Measurements from ENCODE around the gene NCR2.

The NCR2 gene

DNA sequence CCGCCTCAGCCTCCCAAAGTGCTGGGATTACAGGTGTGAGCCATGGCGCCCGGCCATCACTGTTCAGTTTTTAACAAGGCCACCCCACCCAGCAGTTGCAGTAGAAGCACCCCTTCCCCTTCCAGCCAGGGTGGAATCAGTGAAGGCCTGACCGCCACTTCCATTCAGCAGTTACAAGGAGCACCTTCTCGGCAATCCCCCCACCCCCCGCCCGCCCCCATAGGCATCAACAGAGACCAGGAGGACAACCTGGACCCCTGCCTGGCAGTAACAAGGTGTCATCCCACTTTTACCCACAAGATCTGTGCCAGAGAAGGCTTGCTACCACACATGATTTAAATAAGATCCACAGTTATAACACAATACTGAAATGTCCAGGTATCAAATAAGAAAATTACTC is 23.1 kb downstream of the NCR2 start:
- DNase-seq (ENCODE audit: low read depth in 4 of 4, low spot score in 1 of 4) = no peak

DNA sequence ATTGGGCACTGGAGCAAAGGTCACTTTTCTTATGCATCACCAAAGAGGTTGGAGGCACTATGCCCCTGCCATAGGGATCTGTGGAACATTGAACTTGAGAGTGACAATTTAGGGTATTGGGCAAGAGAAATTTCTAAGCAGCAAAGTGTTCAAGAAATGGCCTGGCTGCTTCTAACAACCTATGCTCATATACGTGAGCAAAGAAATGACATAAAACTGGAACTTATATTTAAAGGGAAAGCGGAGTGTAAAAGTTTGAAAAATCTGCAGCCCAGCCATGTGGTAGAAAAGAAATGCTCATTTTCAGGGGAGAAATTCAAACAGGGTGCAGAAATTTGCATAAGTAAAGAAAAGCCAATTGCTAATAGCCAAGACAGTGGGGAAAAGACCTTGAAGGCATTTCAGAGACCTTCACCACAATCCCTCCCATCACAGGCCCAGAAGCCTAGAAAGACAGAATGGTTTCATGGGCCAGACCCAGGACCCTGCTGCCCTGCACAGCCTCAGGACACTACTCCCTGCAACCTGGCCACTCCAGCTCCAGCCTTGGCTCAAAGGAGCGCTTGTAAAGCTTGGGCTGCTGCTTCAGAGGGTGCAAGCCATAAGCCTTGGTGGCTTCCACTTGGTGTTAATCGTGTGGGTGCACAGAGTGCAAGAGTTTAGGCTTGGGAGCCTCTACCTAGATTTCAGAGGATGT is 24.4 kb downstream of the NCR2 start:
- DNase-seq (ENCODE audit: low read depth in 4 of 4, low spot score in 1 of 4) = no peak

DNA sequence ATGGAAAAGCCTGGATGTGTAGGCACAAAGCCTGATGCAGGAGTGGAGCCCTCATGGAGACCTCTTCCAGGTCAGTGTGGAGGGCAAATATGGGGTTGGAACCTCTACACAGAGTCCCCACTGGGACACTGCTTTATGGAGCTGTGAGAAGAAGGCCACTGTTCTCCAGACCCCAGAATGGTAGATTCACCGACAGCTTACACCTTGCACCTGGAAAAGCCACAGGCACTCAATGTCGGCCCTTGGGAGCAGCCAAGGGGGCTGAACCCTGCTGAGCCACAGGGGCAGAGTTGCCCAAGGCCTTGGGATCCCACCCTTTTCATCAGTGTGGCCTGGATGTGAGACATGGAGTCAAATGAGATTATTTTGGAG is 24.9 kb downstream of the NCR2 start:
- DNase-seq (ENCODE audit: low read depth in 4 of 4, low spot score in 1 of 4) = no peak

DNA sequence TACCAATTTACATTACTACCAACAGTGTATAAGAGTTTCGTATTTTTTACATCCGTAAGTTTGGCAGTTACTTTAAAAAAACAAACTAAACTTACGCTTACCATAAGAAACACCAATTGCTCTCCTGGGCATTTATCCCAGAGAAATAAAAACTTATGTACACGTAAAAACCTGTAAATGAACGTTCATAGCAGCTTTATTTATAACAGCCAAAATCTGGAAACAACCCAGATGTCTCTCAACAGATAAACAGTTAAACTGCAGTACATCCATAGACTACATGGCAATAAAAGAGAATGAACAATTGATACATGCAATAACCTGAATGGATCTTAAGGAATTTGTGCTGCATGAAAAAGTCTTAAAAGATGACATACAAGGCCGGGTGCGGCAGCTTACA is 30.7 kb downstream of the NCR2 start:
- no peak for DNase-seq (ENCODE audit: low read depth in 4 of 4, low spot score in 1 of 4)

DNA sequence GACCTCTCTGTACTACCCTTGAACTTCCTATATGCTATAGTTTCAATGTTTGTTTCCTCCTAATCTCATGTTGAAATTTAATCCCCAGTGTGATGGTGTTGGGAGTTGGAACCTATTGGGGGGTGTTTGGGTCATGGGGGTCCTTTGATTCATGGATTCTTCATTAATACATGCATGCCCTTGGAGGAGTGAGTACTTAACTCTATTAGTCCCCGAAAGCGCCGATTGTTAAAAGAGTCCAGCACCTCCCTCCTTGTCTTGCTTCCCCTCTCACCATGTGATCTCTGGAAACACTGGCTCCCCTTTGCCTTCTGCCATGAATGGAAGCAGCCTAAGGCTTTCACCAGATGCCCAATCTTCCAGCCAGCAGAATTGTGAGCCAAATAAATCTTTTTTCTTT is 31.7 kb downstream of the NCR2 start:
- DNase-seq (ENCODE audit: low read depth in 4 of 4, low spot score in 1 of 4) = no peak

DNA sequence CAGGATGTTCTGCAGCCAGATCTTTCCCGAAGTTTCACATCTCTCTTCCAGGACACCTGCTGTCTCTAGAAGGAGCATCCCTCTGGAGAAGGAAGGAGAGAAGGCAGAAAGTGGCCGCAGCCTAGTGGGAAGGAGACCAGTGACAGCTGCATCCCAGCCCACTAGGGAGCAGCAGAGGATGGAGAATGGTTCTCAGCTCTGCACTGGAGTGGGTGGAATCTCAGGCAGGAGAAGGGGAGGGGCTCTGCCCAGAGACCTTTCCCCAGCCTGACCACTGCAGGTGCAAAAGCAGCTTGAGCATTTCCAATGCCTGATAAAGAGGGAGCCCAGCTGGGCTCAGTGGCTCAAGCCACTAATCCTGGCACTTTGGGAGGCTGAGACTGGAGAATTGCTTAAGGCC is 32.3 kb downstream of the NCR2 start:
- DNase-seq (ENCODE audit: low read depth in 4 of 4, low spot score in 1 of 4) = no peak

DNA sequence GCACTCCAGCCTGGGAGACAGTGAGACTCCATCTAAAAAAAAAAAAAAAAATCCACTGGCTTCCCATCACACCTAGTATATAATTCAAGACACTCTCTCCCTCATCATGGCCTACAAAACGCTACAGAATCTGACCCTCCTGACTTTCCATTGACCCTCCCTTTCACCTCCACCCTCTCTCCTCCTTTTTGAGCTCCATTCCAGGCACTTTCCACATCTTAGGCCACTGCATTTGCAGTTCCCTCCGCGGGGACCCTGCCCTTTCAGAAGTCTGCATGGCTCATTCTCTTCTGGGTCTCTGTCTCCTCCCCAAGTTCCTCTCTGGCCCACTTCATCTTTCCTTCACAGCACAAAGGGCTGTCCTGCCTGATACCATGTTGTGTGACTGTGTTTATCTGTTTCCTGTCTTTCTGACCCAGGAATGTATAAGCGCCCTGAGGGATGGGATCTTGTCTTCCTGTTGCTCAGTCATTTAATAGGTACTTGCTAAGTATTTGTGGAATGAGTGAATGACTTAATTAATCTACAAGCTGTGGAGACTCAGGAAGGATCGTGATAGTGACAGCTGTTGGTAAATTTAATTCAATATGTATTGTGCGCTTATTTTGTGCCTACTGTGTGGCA is 35.2 kb downstream of the NCR2 start:
- DNase-seq (ENCODE audit: low read depth in 4 of 4, low spot score in 1 of 4) = no peak

DNA sequence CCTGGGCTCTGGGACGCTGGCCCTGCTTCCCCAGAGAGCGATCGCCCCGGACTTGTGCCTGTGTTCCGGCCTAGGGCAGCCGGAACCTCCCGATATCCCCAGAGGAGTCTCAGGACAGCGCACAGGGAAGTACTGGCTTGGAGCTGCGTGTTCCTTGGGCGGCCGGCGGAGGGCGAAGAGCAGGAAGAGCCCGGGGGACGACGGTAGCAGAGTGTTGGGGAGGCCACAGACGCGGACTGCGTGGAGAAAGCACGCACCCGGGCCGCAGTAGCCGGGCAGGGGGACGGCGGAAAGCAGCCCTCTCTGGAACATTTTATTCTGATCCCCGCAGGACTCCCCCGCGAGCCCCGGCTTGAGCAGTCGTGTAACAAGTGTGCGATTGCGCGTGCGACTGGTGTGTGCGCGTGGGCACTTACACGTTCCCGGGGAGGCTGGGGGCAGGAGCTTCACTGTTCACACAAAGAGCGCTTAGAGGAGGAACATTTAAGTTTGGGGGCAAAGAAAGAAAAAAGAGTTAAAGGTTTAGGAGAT is 36.1 kb downstream of the NCR2 start:
- DNase-seq (ENCODE audit: low read depth in 4 of 4, low spot score in 1 of 4) = no peak

DNA sequence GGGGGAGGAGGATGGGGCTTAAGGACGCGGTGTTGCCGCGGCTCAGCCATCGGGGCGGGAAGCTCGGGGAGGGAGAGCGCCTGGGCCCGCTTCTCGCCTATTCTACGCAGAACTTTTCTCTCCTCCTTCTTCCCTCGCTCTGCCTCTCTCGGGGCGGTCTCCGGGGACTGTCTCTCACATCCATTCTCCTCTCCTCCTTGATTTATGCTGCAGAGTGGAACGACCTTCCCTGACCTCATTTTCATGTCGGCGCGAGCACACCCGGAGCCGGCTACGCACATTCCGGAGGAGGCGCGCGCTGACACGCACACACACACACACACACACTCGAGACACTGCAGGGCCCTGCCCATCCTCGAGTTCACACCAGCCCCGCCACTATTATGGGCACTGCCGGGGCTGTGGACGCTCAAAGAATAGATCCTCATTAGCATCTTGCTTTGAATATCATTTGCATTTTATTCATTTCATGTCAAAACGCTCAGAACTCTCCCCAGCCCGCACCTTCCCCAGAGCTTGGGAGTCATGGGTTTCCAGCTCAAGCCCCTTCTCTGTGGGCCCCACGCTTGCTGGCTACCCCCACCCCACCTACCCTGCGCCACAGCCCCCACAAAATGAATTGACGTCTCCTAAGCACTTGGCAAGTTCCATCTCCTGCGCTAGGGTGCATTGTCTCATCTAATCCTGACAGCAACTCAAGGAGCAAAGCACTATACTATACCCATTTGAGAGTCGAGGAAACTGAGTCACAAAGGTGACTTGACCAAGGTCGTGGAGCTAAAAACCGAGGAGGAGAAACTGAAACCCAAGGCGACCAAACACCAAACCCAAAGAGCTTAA is 36.8 kb downstream of the NCR2 start:
- DNase-seq (ENCODE audit: low read depth in 4 of 4, low spot score in 1 of 4) = no peak

DNA sequence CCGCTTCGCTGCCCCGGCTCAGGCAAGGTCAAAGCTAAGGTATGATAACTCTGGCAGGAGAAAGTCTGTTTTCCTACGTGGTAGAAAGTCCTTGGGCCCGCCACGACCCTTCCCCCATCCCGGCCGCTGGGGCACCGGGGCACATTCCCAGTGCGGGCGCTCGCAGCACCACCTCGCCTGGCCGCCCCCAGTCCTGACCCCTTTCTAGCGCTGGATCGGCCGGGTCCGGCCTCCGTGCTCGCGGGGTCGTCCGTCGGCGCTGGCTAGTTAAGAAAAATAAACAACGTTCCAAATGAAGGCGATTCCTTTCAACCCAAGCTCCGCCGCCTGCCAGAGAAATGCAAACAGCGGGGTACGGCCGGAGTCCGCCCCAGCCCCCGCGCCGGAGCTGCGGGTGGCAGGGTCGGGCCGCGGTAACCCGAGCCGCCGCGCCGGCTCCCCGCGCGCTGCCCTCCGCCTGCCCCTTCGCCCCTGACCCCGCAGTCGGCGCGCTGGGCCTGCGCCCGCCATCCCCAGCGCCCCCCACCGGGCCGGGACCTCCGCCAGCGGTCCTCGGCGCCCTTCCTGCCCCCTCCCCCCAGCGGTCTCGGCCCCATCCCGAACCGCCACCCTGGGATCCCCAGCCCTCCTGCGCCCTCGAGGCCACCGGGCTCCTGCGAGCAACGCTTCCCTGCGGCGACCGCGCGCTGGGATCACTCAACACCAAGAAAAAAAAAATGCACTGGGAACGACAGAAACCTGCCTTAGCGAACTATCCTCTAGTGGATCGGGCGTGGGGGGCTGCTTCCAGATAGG is 37.6 kb downstream of the NCR2 start:
- DNase-seq (ENCODE audit: low read depth in 4 of 4, low spot score in 1 of 4) = no peak

DNA sequence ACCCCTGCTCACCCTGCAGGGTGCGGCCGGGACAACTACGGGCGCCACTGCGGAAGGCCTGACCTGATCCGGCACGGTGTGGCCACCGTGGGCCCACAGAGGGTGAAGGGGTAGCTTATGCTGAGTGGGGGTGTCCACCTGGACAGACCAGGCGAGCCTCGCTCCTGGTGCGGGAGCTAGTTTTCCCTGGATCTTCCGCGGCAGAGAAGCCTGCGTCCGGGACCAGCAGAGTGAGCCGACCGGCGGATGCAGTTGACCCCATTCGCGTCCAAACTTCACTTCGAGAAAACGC is 38.2 kb downstream of the NCR2 start:
- no peak for DNase-seq (ENCODE audit: low read depth in 4 of 4, low spot score in 1 of 4)

DNA sequence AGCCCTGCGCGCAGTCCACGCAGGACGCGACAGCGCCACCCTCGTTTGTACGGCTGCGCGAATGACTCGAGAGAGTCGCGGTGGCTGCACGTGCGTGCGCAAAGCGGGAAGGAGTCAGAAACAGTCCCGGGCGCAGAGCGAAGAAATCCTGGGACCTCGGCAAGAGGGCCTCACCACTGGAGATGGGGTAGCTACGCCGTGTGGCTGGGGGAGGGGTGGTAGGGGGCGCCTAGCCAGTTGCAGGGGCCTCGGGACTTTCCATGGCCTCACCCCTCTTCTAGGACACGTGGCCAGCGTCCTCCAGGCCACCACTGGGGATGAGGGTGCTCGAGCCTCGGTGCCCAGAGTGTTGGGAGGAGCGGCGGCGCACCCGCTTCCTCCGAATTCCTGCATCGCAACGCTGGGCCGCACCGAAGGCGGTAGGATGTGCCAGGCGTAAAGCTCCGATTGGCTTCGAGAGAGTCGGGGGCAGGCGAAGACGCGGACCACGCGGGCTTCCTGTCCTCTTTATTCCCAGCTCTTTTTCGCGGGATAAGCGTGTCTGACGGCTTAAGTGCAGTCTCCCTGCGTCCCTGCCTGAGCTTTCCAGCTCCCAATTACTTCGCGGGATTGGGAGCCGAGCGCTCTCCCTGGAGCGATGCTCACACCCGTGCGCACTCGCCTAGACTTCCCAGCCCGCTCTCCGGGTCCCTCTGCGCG is 38.7 kb downstream of the NCR2 start:
- DNase-seq (ENCODE audit: low read depth in 4 of 4, low spot score in 1 of 4) = no peak

DNA sequence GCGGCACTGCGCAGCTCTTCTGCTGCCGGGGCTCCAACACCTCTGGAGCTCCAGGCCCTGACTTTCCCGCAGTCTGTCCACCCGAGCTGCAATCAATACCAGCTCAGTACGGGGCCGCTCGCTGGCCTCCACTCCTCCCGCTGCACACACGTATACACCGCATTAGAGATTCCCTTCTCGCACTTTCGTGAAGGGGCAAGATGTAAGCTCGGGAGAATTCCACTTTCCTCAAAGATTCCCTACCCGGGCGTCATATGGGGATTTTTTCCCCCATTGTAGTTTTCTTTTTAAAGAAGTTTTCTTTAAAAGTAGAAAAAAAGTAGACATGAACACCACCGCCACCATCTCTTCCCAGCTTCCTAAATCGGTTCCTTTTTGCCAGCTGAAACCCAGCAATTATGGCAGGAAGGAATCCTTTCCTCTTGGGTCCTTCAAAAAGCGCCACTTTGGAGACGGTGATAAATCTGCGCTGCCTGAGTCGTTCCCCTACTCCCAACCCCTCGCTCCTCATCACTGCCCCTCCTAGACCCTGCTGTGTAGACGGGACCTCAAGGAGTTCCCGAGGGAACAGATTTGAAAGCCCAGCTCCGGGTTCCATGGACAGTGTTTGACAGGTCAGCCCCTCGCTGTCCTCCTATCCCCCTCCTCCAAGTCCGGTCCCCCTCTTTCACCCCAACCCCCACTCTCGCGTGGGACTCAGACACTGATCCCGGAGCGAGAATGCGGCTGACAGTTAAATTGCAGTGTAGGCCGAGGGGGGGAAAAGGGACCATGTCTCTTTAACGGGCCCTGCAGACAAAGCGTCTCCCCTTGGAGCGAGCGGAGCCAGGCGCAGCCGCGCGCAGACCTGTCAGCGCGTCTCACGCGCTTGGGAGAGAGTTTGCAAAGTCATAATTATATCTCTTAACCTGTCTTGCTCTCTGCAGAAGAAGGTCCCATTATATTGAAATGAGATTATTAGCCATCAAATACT is 39.5 kb downstream of the NCR2 start:
- DNase-seq (ENCODE audit: low read depth in 4 of 4, low spot score in 1 of 4) = no peak

DNA sequence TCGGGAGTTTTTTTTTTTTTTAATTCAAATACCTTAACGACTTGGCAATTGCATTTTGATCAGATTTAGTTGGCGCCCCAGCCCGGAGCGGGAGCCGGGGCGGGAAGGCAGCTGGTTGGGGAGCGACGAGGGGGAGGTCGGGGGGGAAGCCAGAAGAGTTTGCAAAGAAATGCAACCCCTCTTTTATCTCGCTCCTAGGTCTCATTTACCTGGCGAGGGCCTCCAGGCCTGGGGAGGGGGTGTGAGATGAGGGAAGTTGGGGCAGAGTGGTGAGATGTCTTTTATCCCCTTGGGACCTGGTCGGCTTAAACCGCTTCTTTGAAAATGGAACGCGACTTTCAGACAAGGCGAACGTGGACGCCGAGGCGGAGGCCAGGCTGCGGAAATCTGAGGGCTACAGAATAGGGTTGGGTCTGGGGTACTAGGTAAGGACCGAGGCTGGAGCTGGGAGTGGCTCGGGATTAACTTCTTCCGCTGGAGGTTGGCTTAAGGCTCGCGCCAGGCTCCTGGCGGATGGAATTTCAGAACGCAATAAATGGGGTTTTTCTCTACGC is 40.3 kb downstream of the NCR2 start:
- DNase-seq (ENCODE audit: low read depth in 4 of 4, low spot score in 1 of 4) = no peak

DNA sequence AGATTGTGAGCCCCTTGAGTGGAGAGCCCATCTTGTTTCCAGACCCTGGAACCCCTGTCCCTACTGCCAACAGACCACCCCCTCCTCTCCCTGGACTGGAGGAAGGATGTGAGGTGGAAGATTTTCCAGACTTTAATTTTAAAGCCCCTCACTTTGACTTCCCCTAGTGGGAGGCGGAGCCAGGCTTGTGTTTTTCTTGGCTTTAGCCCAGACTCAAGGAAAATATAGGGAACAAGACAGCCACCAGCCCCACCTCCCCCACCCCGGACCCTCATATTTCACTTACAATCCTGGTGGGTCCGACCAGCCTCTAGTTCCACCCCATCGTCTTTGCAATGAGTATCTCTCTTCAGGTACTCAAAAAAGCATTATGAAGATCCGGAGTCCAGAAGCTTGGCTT is 40.8 kb downstream of the NCR2 start:
- DNase-seq (ENCODE audit: low read depth in 4 of 4, low spot score in 1 of 4) = no peak

DNA sequence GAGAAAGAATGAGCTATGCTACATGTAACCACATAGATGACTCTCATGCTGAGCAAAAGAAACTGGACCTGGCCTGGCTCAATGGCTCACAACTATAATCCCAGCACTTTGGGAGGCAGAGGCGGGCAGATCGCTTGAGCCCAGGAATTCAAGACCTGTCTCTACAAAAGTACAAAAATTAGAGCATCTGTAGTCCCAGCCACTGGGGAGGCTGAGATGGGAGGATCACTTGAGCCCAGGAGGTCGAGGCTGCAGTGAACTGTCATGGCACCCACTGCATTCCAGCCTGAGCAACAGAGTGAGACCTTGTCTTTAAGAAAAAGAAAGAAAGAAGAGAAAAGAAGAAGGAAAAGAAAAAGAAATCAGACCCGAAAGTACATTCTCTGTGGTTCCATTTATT is 41.7 kb downstream of the NCR2 start:
- no peak for DNase-seq (ENCODE audit: low read depth in 4 of 4, low spot score in 1 of 4)

DNA sequence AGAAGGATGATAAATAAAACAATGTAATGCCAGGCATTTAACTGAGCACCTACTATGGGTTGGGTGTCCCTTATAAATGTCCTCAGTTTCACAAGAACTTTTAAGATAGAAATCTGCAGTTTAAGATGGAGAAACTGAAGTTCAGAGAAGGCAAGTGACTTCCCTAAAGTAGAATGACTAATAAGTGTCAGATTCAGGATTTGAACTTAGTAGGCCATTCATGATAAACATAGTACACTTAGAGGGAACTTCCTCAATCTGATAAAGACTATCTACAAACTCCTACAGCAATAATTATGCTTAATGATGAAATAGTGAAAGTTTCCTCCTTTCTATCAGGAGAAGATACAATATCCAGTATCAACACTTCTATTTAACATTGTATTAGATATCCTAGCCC is 43.9 kb downstream of the NCR2 start:
- no peak for DNase-seq (ENCODE audit: low read depth in 4 of 4, low spot score in 1 of 4)

DNA sequence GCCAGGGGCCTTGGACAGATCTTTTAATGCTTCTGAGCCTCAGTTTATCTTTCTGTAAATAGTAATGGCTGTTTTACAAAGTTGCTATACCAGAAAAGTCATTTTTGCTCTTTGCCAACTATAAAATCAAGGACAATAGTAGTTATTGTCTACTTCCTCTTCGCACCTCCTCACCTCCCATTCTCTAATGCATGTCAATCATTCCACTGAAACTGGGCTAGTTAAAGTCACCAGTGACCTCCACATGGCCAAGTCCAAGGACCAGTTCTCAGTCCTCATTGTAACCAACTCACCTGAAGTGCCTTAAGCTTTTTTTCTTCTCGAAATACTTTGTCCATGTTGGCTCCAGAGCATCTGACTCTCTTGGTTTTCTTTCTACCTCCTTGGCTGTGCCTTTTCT is 51.2 kb downstream of the NCR2 start:
- DNase-seq (ENCODE audit: low read depth in 4 of 4, low spot score in 1 of 4) = no peak

DNA sequence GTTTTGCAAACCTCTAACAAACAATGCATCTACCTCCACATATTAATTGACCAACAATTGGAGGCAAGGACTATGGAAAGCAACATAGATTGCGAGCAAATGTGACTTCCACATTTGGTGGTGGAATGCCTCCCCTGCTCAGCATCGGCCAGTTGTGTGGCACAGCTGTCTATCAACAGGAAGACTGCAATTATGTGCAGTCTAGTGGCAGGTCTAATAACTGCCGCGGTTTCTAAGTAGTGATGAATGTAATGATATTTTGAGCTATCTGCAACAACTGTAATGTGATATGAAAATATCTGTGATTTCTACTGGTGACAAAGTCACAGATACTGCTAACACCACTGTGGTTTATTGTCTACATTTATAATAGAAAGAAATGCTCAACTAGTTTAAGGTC is 56.8 kb downstream of the NCR2 start:
- DNase-seq (ENCODE audit: low read depth in 4 of 4, low spot score in 1 of 4) = no peak

DNA sequence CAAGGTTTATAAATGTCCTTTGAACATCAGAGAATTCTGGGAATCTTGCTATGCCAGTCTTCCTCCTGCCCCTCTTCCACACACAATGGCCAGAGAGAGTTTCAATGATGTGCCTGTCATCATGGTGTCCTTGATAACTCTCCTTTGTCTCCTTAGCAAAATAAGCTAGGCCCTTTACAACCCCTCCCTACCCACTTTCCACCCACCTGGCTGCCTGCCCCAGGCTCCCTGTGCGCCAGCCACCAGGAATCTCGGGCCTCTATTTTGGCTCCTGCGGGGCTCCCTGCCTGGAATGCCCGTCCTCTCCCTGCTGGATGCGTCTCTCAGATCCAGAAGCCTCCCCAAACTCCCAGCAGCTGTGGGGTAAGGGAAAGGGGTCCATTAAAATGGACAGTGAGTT is 60.9 kb downstream of the NCR2 start:
- no peak for DNase-seq (ENCODE audit: low read depth in 4 of 4, low spot score in 1 of 4)
